ENCODE measurements around the gene ZNF445.

Gene ZNF445

DNA sequence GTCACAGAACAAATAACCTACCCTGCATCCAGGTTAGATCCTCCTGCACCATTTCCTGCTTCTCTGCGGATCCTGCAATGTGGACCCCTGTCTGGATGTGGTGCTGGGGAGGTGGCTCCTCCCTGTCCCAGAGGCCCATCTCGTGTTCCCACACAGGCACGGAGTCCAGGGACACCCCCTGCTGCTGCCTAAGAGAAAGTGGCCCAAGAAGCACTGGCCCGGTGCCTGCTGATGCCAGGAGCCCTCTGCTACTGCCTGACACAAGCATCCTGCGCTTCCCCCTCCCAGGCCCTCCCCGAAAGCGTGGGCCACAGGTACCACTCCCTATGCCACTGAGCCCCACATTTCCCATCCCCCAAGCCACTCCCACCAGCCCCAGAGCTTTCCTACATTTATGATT, 48.6 kb downstream of the ZNF445 start:
- TF ChIP-seq, protein P1, sequence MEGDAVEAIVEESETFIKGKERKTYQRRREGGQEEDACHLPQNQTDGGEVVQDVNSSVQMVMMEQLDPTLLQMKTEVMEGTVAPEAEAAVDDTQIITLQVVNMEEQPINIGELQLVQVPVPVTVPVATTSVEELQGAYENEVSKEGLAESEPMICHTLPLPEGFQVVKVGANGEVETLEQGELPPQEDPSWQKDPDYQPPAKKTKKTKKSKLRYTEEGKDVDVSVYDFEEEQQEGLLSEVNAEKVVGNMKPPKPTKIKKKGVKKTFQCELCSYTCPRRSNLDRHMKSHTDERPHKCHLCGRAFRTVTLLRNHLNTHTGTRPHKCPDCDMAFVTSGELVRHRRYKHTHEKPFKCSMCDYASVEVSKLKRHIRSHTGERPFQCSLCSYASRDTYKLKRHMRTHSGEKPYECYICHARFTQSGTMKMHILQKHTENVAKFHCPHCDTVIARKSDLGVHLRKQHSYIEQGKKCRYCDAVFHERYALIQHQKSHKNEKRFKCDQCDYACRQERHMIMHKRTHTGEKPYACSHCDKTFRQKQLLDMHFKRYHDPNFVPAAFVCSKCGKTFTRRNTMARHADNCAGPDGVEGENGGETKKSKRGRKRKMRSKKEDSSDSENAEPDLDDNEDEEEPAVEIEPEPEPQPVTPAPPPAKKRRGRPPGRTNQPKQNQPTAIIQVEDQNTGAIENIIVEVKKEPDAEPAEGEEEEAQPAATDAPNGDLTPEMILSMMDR (conservative IDR thresholded peaks at IDR 0.05): no peak
- no peak overlapping the region for H3K27ac ChIP-seq

DNA sequence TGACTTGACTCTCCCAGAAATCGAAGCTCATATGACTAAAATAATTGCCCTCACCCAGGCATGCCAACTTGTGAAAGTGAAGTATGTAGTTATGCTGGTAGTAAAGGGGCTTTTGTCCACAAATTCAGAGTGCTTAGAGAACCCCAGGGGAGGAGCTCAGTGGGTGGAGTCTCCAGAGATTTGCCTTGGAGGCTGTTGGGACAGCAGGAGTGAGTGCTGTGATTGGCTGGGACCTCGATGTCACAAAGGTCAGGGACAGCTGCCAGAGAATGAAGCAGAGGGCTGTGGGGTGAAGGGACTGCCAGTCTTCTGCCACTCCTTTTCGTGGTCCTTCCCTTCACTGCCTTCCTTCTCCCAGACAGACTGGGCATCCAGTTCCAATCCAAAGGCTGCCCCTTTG, 49.8 kb downstream of the ZNF445 start:
- H3K27ac ChIP-seq: no peak overlapping the region
- TF ChIP-seq, protein P1 (conservative IDR thresholded peaks at IDR 0.05): no peak

- TF ChIP-seq, protein P1 (conservative IDR thresholded peaks at IDR 0.05): no peak
- H3K27ac ChIP-seq: no peak overlapping the region
Measured at GRCh38 chr3:44424758-44425157, 52.7 kb downstream of the ZNF445 start.

GRCh38 chr3:44421280-44421679, 56.2 kb downstream of the ZNF445 start:
- H3K27ac ChIP-seq: no peak overlapping the region
- TF ChIP-seq, protein P1 (conservative IDR thresholded peaks at IDR 0.05): no peak

DNA sequence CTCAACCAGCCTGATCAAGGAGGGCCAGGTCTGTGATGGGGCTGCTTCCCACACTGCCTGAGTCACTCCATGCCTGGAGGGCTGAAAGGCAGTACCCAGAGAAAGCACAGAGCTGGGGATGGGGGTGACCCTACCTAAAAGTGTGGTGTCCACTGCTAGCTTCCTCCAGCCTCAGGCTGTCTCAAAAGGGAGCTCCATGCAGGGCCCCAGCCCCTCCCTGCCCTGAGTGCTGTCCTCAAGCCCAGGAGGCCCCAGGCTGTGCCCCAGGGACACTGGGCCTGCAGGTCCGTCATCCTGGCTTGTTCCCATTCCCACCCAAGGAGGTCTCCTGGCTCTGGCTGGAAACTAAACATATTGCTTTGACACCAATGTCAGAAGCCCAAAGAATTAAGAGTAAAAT, 56.8 kb downstream of the ZNF445 start:
- H3K27ac ChIP-seq: no peak overlapping the region
- TF ChIP-seq, protein P1 (conservative IDR thresholded peaks at IDR 0.05): no peak

- H3K27ac ChIP-seq: no peak overlapping the region
- TF ChIP-seq, protein P1 (conservative IDR thresholded peaks at IDR 0.05): no peak
Measured at GRCh38 chr3:44419923-44420650, 57.4 kb downstream of the ZNF445 start.

DNA sequence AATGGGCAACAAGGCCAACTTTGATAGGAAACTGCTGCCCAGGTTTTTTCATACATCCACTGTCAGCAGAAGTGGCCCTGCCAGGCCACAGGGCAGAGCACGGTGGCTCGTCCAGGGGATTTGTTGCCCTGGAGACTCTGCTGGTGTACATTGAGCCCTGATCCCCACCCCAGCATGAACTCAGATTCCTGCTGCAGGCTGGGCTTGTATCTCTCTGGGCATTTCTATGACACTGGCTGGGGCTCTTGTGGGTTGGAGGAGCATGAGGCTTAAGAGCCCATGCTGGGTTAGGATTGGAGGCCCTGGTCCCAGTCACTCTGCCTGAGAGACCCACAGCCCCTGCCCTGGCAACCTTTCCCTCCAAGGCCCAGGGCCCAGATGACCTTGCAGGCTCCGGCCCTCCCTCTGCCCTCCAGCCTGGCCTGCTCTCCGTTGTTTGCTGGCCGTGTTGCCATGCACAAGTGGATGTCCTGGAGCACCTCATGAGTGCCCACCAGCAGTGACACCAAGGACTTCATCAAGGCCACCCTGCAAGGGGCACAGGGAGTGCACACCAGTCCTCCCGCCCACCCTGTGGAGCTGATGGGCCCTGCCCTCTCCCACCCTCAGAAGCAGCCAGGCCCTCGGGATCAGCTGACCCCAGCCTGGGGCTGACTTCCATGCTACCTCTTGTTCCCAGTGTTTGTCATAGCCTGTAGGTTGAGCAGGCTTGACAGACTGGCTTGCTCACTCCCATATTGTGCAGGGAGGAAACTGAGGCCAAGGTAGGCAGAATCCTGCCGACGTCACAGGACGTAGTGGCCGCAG, 58.2 kb downstream of the ZNF445 start:
- no peak overlapping the region for H3K27ac ChIP-seq
- TF ChIP-seq, protein P1 (conservative IDR thresholded peaks at IDR 0.05): no peak

Measured in VCaP (cell line).